Measurements from ENCODE around the gene TTLL13. TPM values are rescaled to one million over a fixed set of nuclear protein-coding genes. Genes with fewer than 3 reads are reported as not detected.

TTLL13 gene
- total and polyA plus RNA-seq, 9 of the 15 experiments (the other 6 are each of a cell fraction or from before 2014, with no cell fraction given) = 0.05 to 0.24 (median 0.11) TPM; not detected in 1

- TF ChIP-seq ZEB2 (IDR thresholded peaks at IDR 0.05) (no peak), ZNF584 (CRISPR knock-in tag; IDR thresholded peaks at IDR 0.05; ENCODE audit: low read depth) (no peak), ZNF311 (CRISPR knock-in tag; IDR thresholded peaks at IDR 0.05) (no peak), ZFP30 (CRISPR knock-in tag; IDR thresholded peaks at IDR 0.05; ENCODE audit: borderline replicate concordance) (no peak), MCM7 (IDR thresholded peaks at IDR 0.05) (no peak), TCF7L2 (IDR thresholded peaks at IDR 0.05; ENCODE audit: low read depth, low read length) (no peak), HEY1 (CRISPR knock-in tag; IDR thresholded peaks at IDR 0.05; ENCODE audit: borderline replicate concordance) (no peak), ZNF263 (CRISPR knock-in tag; IDR thresholded peaks at IDR 0.05; ENCODE audit: borderline replicate concordance) (no peak), ETV6 (IDR thresholded peaks at IDR 0.05; ENCODE audit: borderline replicate concordance in 1 of 2, low read depth in 2 of 2, low read length in 1 of 2) (no peak), ETV6 (CRISPR knock-in tag; IDR thresholded peaks at IDR 0.05; ENCODE audit: borderline replicate concordance) (no peak), ZNF589 (CRISPR knock-in tag; IDR thresholded peaks at IDR 0.05; ENCODE audit: low read depth) (no peak), ATF4 (CRISPR knock-in tag; IDR thresholded peaks at IDR 0.05) (no peak), FOS (IDR thresholded peaks at IDR 0.05; ENCODE audit: extremely low read depth, insufficient read length) (no peak), FOXP1 (CRISPR knock-in tag; IDR thresholded peaks at IDR 0.05) (no peak), ZNF561 (CRISPR knock-in tag; conservative IDR thresholded peaks at IDR 0.05) (no peak), NR2F6 (CRISPR knock-in tag; IDR thresholded peaks at IDR 0.05) (no peak)
- TF ChIP-seq, protein P1, sequence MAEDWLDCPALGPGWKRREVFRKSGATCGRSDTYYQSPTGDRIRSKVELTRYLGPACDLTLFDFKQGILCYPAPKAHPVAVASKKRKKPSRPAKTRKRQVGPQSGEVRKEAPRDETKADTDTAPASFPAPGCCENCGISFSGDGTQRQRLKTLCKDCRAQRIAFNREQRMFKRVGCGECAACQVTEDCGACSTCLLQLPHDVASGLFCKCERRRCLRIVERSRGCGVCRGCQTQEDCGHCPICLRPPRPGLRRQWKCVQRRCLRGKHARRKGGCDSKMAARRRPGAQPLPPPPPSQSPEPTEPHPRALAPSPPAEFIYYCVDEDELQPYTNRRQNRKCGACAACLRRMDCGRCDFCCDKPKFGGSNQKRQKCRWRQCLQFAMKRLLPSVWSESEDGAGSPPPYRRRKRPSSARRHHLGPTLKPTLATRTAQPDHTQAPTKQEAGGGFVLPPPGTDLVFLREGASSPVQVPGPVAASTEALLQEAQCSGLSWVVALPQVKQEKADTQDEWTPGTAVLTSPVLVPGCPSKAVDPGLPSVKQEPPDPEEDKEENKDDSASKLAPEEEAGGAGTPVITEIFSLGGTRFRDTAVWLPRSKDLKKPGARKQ (CRISPR knock-in tag; IDR thresholded peaks at IDR 0.05) = no peak
- TF ChIP-seq, protein P2, sequence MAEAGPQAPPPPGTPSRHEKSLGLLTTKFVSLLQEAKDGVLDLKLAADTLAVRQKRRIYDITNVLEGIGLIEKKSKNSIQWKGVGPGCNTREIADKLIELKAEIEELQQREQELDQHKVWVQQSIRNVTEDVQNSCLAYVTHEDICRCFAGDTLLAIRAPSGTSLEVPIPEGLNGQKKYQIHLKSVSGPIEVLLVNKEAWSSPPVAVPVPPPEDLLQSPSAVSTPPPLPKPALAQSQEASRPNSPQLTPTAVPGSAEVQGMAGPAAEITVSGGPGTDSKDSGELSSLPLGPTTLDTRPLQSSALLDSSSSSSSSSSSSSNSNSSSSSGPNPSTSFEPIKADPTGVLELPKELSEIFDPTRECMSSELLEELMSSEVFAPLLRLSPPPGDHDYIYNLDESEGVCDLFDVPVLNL (CRISPR knock-in tag; IDR thresholded peaks at IDR 0.05; ENCODE audit: low read depth) = no peak
- TF ChIP-seq, protein P3, sequence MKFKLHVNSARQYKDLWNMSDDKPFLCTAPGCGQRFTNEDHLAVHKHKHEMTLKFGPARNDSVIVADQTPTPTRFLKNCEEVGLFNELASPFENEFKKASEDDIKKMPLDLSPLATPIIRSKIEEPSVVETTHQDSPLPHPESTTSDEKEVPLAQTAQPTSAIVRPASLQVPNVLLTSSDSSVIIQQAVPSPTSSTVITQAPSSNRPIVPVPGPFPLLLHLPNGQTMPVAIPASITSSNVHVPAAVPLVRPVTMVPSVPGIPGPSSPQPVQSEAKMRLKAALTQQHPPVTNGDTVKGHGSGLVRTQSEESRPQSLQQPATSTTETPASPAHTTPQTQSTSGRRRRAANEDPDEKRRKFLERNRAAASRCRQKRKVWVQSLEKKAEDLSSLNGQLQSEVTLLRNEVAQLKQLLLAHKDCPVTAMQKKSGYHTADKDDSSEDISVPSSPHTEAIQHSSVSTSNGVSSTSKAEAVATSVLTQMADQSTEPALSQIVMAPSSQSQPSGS (CRISPR knock-in tag; IDR thresholded peaks at IDR 0.05) = no peak
- FAIRE-seq = no peak
- CTCF ChIA-PET (ENCODE audit: low intra/inter-chr PET ratio) = no interaction called here
- Histone ChIP-seq H3K4me1 (replicated peaks in 1 of 2; ENCODE audit: control insufficient read depth in 2 of 2, insufficient read depth in 2 of 2, low read length in 2 of 2) (peaks cover 2 to 25% of the 10 kb centered on the region in 2 experiments; a peak in 4 of 5 replicates), H3K36me3 (ENCODE audit: control insufficient read depth, insufficient read depth, low read length) (peaks cover 88% of the 10 kb centered on the region; the same call in 2 of the 3 replicates), H2AFZ (ENCODE audit: low read depth, low read length) (no peak overlapping the region), H3K4me2 (ENCODE audit: insufficient read depth, low read length) (no peak overlapping the region), H3K79me2 (ENCODE audit: control insufficient read depth, insufficient read depth, low read length) (peaks cover 80% of the 10 kb centered on the region), H3K9me3 (replicated peaks; ENCODE audit: control insufficient read depth, insufficient read depth, low read depth, low read length) (no peaks in the 10 kb centered on the region), H3K27me3 (ENCODE audit: control insufficient read depth in 2 of 2, insufficient read depth in 2 of 2, low read length in 2 of 2) (no peaks in the 10 kb centered on the region), H4K20me1 (replicated peaks; ENCODE audit: control insufficient read depth, insufficient read depth, low read length) (peaks cover 8% of the 10 kb centered on the region; the same call in 1 of the 2 replicates), H3K27ac (ENCODE audit: extremely low read depth, low read depth, low read length) (no peak overlapping the region), H3K9ac (ENCODE audit: insufficient read depth in 1 of 2, low read depth in 2 of 2, low read length in 2 of 2) (no peak overlapping the region), H3K9me1 (ENCODE audit: control insufficient read depth, insufficient read depth, low read length) (no peaks in the 10 kb centered on the region), H3K4me3 (no peak overlapping the region)
- no TSS peak for BruUV-seq (replicated peaks)
- intact Hi-C loops (cut with micrococcal nuclease) (no loop called here), in situ Hi-C loops (cut with MboI) (no loop called here)
- WGBS (ENCODE audit: insufficient coverage, low coverage, missing lambda C conversion rate) = 94% methylated on average over 6 of the region's 6 CpGs
- no peak for ATAC-seq
- POLR2A ChIA-PET = interaction anchor here (0.6 to 0.7 kb wide), 2 partner anchors 13 to 20 kb away, joined by 3 read pairs; no protein-coding TSS in a partner anchor
- DNase-seq (ENCODE audit: extremely low read depth in 1 of 4, low spot score in 3 of 4) = no peak
Observed at GRCh38 chr15:90207252-90207651, 42.1 kb upstream of the TTLL13 start.

Data from K562 (cell line).